Loucy (cell line): ENCODE measurements around the gene CENPP.

Source experiments
- EZH2phosphoT487 ChIP-seq: fragments of 200-600 bp; IDR thresholded peaks from 2 replicates; pipeline ENCODE4 v1.6.1; 2018; ENCODE audit warnings: antibody characterized with exemption, mild to moderate bottlenecking, moderate library complexity, borderline replicate concordance
- TF ChIP-seq, protein P1 (sequence below): fragments of 200-600 bp; sonication (generic); conservative IDR thresholded peaks from 2 replicates; pipeline ENCODE4 v1.5.1; 2014; ENCODE audit warnings: mild to moderate bottlenecking, antibody characterized with exemption, low read length

DNA sequence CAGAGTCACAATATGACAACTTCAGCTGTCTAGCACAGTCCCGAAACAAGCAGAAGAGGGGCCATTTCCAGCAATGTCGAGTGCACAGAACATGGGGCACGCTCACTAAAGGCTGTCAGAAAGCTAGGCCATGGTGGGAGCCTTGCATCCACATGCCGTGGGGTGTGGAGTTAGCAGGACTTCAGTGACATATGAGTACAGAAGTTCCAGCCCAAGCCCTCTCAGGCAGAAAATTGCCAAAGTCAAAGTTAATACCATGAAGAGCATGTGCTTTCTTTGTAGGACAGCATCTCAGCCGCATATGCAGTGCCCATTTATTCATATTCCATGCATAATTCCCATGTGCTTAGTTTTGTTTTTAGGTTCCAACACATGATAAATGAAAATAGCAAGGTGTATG, 183.3 kb downstream of the CENPP start:
- TF ChIP-seq, protein P1, sequence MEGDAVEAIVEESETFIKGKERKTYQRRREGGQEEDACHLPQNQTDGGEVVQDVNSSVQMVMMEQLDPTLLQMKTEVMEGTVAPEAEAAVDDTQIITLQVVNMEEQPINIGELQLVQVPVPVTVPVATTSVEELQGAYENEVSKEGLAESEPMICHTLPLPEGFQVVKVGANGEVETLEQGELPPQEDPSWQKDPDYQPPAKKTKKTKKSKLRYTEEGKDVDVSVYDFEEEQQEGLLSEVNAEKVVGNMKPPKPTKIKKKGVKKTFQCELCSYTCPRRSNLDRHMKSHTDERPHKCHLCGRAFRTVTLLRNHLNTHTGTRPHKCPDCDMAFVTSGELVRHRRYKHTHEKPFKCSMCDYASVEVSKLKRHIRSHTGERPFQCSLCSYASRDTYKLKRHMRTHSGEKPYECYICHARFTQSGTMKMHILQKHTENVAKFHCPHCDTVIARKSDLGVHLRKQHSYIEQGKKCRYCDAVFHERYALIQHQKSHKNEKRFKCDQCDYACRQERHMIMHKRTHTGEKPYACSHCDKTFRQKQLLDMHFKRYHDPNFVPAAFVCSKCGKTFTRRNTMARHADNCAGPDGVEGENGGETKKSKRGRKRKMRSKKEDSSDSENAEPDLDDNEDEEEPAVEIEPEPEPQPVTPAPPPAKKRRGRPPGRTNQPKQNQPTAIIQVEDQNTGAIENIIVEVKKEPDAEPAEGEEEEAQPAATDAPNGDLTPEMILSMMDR, result no peak
- TF ChIP-seq EZH2phosphoT487, result no peak
